ENCODE data around the gene TBRG1. TPM values are rescaled to one million over a fixed set of nuclear protein-coding genes. Genes with fewer than 3 reads are reported as not detected.

Gene TBRG1, protein sequence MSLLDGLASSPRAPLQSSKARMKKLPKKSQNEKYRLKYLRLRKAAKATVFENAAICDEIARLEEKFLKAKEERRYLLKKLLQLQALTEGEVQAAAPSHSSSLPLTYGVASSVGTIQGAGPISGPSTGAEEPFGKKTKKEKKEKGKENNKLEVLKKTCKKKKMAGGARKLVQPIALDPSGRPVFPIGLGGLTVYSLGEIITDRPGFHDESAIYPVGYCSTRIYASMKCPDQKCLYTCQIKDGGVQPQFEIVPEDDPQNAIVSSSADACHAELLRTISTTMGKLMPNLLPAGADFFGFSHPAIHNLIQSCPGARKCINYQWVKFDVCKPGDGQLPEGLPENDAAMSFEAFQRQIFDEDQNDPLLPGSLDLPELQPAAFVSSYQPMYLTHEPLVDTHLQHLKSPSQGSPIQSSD
- polyA plus RNA-seq, result 10 to 100 TPM; 22.5 to 47.4 (median 41.1) TPM
- long read RNA-seq, donor 1, full-length matches to known transcripts, result 6 of 16 reads
- long read RNA-seq, donor 1, partial matches to known transcripts, result 10 of 16 reads
- long read RNA-seq, donor 1, other reads (novel, unspliced or antisense), result 0 of 16 reads
- long read RNA-seq, donor 2, full-length matches to known transcripts, result 2 of 2 reads
- long read RNA-seq, donor 2, partial matches to known transcripts, result 0 of 2 reads
- long read RNA-seq, donor 2, other reads (novel, unspliced or antisense), result 0 of 2 reads
- long read RNA-seq, donor 3, full-length matches to known transcripts, result 2 of 2 reads
- long read RNA-seq, donor 3, partial matches to known transcripts, result 0 of 2 reads
- long read RNA-seq, donor 3, other reads (novel, unspliced or antisense), result 0 of 2 reads
- long read RNA-seq, donor 4, result 0 reads
- long read RNA-seq, donor 5, partial matches to known transcripts, result 0 of 1 reads
- long read RNA-seq, donor 5, other reads (novel, unspliced or antisense), result 0 of 1 reads
- long read RNA-seq, donor 6, full-length matches to known transcripts, result 3 of 3 reads
- long read RNA-seq, donor 6, partial matches to known transcripts, result 0 of 3 reads
- long read RNA-seq, donor 6, other reads (novel, unspliced or antisense), result 0 of 3 reads
- long read RNA-seq, donor 7, result 0 reads
- long read RNA-seq, donor 8, result 0 reads
- long read RNA-seq, donor 9, result 0 reads
- long read RNA-seq, donor 10, full-length matches to known transcripts, result 5 of 5 reads
- long read RNA-seq, donor 10, partial matches to known transcripts, result 0 of 5 reads
- long read RNA-seq, donor 10, other reads (novel, unspliced or antisense), result 0 of 5 reads

DNA sequence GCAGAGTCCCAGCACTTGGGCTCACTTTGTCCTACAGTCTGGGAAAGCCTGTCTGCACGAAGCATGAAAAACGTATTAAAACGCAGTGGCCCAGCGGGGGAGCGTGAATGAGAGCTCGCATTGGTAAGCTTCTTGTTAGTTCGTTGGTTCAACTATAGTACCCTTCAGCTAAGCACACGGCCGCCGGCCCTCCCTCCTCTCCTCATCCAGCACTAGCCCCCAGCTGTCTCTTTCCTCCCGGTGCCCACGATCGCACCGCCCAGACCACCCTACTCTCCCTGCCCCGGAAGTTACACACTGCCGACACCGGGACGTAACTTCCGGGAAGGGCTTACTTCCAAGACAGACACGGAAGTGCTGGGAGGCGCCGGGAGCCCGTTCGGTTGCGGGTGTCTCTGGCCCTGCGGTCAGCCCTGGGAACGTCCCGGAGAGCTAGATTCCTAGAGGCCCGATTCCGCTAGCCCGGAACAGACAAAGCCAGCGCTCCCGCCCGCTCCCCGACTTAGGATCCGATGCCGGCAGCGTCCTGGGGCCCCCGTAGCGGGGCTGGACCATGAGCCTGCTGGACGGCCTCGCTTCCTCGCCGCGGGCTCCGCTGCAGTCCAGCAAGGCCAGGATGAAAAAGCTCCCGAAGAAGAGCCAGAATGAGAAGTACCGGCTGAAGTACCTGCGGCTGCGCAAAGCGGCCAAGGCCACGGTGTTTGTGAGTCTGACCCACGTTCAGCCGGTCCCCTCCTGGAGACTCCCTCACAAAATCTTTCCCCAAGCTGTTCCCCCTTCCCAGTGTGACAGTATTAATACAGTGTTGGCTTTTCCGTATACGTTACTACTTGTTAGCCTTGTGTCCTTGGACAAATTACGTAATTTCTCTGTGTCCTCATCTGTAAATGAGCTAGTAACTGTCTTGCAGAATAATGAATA lies at the start of gene TBRG1:
Gene TBRG1, plus strand, starts transcription at position 334 of the 921 bp plus-strand sequence. Its CDS starts 220 bp downstream, at position 554.
- WGBS, 3 donors, result 0 to 1% (median 0%) methylated on average over 57 of the region's 57 CpGs

DNA sequence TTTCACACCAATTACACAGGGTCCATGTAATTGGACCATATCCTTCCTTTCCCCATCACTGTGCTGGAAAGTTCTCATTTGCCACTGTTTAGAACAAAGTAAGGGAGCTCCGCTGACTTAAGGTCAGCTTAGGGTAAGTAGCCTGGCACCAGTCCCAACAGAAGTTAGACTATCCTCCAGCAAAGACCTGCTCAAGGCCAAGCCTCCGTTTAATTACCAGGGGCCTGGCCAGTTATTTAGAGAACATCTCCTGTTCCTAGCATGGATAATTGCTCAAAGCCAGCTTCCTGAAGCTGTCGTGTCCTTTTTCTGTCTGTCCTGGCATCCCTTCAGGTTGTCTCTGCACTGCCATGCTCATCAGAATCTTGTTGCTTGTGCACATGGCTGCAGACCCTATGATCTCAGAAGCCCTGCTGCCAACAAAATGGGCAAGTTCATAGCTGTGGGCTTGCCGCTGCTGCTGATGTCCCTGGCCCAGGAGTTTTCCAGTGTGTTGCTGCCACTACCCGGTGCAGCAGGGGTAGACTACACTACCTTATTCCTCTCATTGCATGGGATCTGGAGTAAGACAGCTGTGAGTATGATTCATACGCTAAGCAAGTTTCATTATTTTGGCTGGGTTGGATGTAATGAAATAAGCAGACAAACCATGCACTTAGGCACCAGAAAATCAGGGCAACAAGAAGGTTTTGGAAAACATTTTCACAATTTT lies 44.8 kb upstream of the TBRG1 start:
- no peak for FAIRE-seq

More for the DNA sequence above, at the start of gene TBRG1:
- no peaks in the 10 kb centered on the region for H3K9me3 ChIP-seq (ENCODE audit: control insufficient read depth in 2 of 2, insufficient read depth in 1 of 2, low read depth in 1 of 2, low read length in 1 of 2)
- peak within 1 kb of the TSS; percentile 82 to 97 (median 97) for H3K4me3 ChIP-seq (ENCODE audit: low read depth in 1 of 3, low read length in 3 of 3)
- no peaks in the 10 kb centered on the region for H3K27me3 ChIP-seq (ENCODE audit: control insufficient read depth in 3 of 3, insufficient read depth in 3 of 3, low read length in 3 of 3)
- H3K36me3 ChIP-seq (ENCODE audit: control insufficient read depth in 3 of 3, insufficient read depth in 2 of 3, low read depth in 1 of 3, low read length in 3 of 3), result peaks cover 4 to 16% (median 10%) of the 10 kb centered on the region in 3 donors
- peaks cover 5 to 11% (median 5%) of the 10 kb centered on the region in 3 donors for H3K4me1 ChIP-seq (ENCODE audit: control insufficient read depth in 3 of 3, insufficient read depth in 2 of 3, low read depth in 1 of 3, low read length in 2 of 3)
- FAIRE-seq (no peak), DNase-seq (peak; percentile 90 to 95)
- peak within 1 kb of the TSS; percentile 89 to 97 (median 96) for H3K27ac ChIP-seq (ENCODE audit: low read depth in 1 of 3, low read length in 2 of 3)

DNA sequence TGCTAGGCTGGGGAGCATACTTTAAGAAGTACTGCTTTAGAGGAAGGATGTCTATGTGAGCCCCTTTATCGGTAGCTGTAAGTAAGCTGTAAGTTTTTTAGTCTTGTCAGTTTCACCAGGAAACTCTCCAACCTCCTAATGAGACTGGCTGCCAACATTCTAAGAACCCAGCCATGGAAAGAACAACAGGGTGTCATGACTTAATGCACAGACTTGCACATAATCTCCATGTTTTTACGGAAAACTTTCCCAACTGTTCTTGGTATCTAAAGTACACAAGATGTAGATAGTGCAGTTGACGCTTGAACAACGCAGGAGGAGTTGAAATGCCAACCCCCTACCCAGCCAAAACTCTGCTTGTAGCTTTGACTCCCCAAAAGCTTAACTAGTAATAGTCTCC lies 43.9 kb upstream of the TBRG1 start:
- Histone ChIP-seq H3K27me3 (ENCODE audit: control insufficient read depth in 3 of 3, insufficient read depth in 3 of 3, low read length in 3 of 3) (no peaks in the 10 kb centered on the region), H3K4me1 (ENCODE audit: control insufficient read depth in 3 of 3, insufficient read depth in 2 of 3, low read depth in 1 of 3, low read length in 2 of 3) (no peaks in the 10 kb centered on the region), H3K9me3 (ENCODE audit: control insufficient read depth in 2 of 2, insufficient read depth in 1 of 2, low read depth in 1 of 2, low read length in 1 of 2) (no peaks in the 10 kb centered on the region), H3K36me3 (ENCODE audit: control insufficient read depth in 3 of 3, insufficient read depth in 2 of 3, low read depth in 1 of 3, low read length in 3 of 3) (no peaks in the 10 kb centered on the region), H3K4me3 (ENCODE audit: low read depth in 1 of 3, low read length in 3 of 3) (no peak overlapping the region), H3K27ac (ENCODE audit: low read depth in 1 of 3, low read length in 2 of 3) (no peak overlapping the region)
- WGBS, 3 donors, result 30 to 61% (median 55%) methylated on average over 4 of the region's 4 CpGs
- DNase-seq, result no peak
- no peak for FAIRE-seq

More for the DNA sequence above, 44.8 kb upstream of the TBRG1 start:
- 65 to 70% (median 67%) methylated on average over 6 of the region's 6 CpGs for whole genome bisulfite sequencing, 3 donors
- Histone ChIP-seq H3K27ac (ENCODE audit: low read depth in 1 of 3, low read length in 2 of 3) (no peak overlapping the region), H3K9me3 (ENCODE audit: control insufficient read depth in 2 of 2, insufficient read depth in 1 of 2, low read depth in 1 of 2, low read length in 1 of 2) (no peaks in the 10 kb centered on the region), H3K27me3 (ENCODE audit: control insufficient read depth in 3 of 3, insufficient read depth in 3 of 3, low read length in 3 of 3) (no peaks in the 10 kb centered on the region), H3K4me1 (ENCODE audit: control insufficient read depth in 3 of 3, insufficient read depth in 2 of 3, low read depth in 1 of 3, low read length in 2 of 3) (no peaks in the 10 kb centered on the region), H3K4me3 (ENCODE audit: low read depth in 1 of 3, low read length in 3 of 3) (no peak overlapping the region), H3K36me3 (ENCODE audit: control insufficient read depth in 3 of 3, insufficient read depth in 2 of 3, low read depth in 1 of 3, low read length in 3 of 3) (no peaks in the 10 kb centered on the region)
- DNase-seq, result no peak

DNA sequence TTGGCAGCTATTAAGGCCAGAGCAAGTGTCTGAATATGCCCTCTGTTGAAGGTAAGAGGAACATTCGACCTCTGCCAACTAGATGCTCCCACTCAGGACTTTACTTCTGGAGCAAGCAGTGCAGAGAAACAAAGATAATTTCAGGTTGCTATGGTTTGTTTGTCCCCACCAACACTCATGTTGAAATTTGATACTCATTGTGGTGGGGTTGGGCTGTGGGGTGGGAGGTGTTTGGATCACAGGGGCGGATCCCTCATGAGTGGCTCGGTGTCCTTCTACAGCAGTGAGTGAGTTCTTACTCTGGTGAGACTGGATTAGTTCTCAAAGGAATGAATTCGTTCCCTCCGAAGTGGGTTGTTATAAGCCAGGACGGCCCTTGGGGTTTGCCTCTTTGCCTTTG lies 40.8 kb upstream of the TBRG1 start:
- H3K36me3 ChIP-seq (ENCODE audit: control insufficient read depth in 3 of 3, insufficient read depth in 2 of 3, low read depth in 1 of 3, low read length in 3 of 3), result no peaks in the 10 kb centered on the region
- FAIRE-seq (no peak), DNase-seq (no peak)
- WGBS, 3 donors, result 65 to 86% (median 79%) methylated on average over 6 of the region's 6 CpGs
- H3K4me3 ChIP-seq (ENCODE audit: low read depth in 1 of 3, low read length in 3 of 3), result no peak overlapping the region
- no peak overlapping the region for H3K27ac ChIP-seq (ENCODE audit: low read depth in 1 of 3, low read length in 2 of 3)
- no peaks in the 10 kb centered on the region for H3K9me3 ChIP-seq (ENCODE audit: control insufficient read depth in 2 of 2, insufficient read depth in 1 of 2, low read depth in 1 of 2, low read length in 1 of 2)
- no peaks in the 10 kb centered on the region for H3K4me1 ChIP-seq (ENCODE audit: control insufficient read depth in 3 of 3, insufficient read depth in 2 of 3, low read depth in 1 of 3, low read length in 2 of 3)
- H3K27me3 ChIP-seq (ENCODE audit: control insufficient read depth in 3 of 3, insufficient read depth in 3 of 3, low read length in 3 of 3), result peaks cover 0 to 5% (median 0%) of the 10 kb centered on the region in 3 donors

DNA sequence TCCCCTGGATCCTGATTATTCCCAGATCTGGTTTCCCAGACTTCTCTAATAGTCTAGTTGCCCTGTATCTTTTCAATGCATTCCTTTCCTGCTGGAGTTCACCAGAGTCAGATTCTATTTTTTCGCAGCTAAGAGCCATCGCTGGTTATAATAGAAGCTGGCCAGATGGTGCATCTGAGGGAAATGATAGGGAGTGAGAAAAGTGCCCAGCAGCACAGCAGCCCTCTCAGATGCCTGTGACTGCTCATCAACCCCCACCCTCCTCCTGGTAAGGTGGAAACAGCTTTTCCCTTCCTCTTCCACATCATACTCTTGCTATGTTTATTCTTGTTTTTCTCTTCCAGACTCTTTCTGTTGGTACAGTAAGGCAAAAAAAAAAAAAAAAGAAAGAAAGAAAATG lies 40.1 kb upstream of the TBRG1 start:
- WGBS, 3 donors, result 87 to 94% (median 90%) methylated on average over 2 of the region's 2 CpGs
- H3K9me3 ChIP-seq (ENCODE audit: control insufficient read depth in 2 of 2, insufficient read depth in 1 of 2, low read depth in 1 of 2, low read length in 1 of 2), result no peaks in the 10 kb centered on the region
- no peak overlapping the region for H3K27ac ChIP-seq (ENCODE audit: low read depth in 1 of 3, low read length in 2 of 3)
- FAIRE-seq (no peak), DNase-seq (no peak)
- no peaks in the 10 kb centered on the region for H3K36me3 ChIP-seq (ENCODE audit: control insufficient read depth in 3 of 3, insufficient read depth in 2 of 3, low read depth in 1 of 3, low read length in 3 of 3)
- no peaks in the 10 kb centered on the region for H3K4me1 ChIP-seq (ENCODE audit: control insufficient read depth in 3 of 3, insufficient read depth in 2 of 3, low read depth in 1 of 3, low read length in 2 of 3)
- no peak overlapping the region for H3K4me3 ChIP-seq (ENCODE audit: low read depth in 1 of 3, low read length in 3 of 3)
- peaks cover 0 to 5% (median 0%) of the 10 kb centered on the region in 3 donors for H3K27me3 ChIP-seq (ENCODE audit: control insufficient read depth in 3 of 3, insufficient read depth in 3 of 3, low read length in 3 of 3)

DNA sequence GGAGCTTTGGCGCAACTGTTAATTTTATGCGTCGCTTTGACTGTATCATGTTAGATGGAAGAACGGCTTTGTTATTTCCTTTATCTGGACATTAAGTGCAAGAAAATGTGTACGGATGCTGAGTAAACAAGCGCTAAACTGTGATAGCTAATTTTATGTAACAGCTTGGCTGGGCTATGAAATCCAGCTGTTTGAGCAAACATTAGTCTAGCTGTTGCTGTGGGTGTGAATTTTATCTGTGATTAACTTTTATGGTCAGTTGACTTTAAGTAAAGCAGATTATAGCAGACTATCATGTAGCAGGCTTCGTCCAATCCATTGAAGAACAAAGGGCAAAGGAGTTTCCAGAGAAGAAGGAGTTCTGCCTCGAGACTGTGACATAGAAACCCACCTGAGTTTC lies 38.9 kb upstream of the TBRG1 start:
- FAIRE-seq (no peak), DNase-seq (peak; percentile 38 to 45)

DNA sequence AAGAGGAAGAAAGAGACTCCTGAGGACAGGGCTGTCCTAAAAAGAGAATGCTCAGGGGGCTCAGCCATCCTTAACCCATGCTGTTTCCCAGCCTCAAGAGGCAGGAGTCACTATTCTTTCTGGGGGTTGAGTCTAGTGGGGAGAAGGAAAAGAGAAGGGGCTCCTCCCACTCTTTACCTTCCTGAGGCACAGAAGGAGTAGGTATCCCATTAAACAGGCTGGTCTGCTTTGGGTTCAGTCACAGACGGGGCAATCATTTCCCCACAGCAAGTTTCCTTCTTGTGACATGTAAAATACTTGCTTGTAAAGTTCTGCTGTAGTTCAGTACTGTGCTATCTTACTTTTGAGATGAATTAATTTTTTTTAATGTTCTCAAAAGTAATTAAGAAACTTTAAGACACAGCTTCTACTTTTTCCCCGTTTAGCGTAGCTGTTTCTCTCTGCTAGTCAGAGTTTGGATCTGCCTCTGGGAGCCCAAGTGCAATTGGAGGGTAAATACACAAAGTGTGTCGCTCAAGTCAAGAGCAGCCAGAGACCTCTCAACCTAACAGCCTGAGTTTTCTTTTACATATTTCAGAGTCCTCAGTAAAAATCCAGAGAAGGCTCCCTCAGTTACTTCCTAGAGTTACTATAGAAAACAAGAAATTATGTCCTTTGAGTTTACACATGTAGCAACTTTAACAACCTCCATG lies 37.8 kb upstream of the TBRG1 start:
- H3K36me3 ChIP-seq (ENCODE audit: control insufficient read depth in 3 of 3, insufficient read depth in 2 of 3, low read depth in 1 of 3, low read length in 3 of 3), result no peaks in the 10 kb centered on the region
- no peaks in the 10 kb centered on the region for H3K4me1 ChIP-seq (ENCODE audit: control insufficient read depth in 3 of 3, insufficient read depth in 2 of 3, low read depth in 1 of 3, low read length in 2 of 3)
- peaks cover 0 to 5% (median 0%) of the 10 kb centered on the region in 3 donors for H3K27me3 ChIP-seq (ENCODE audit: control insufficient read depth in 3 of 3, insufficient read depth in 3 of 3, low read length in 3 of 3)
- WGBS, 3 donors, result 61 to 63% (median 63%) methylated on average over 4 of the region's 4 CpGs
- H3K4me3 ChIP-seq (ENCODE audit: low read depth in 1 of 3, low read length in 3 of 3), result no peak overlapping the region
- FAIRE-seq, result no peak
- H3K27ac ChIP-seq (ENCODE audit: low read depth in 1 of 3, low read length in 2 of 3), result no peak overlapping the region
- DNase-seq, result no peak
- no peaks in the 10 kb centered on the region for H3K9me3 ChIP-seq (ENCODE audit: control insufficient read depth in 2 of 2, insufficient read depth in 1 of 2, low read depth in 1 of 2, low read length in 1 of 2)

More for the DNA sequence above, 38.9 kb upstream of the TBRG1 start:
- 20 to 47% (median 43%) methylated on average over 8 of the region's 8 CpGs for WGBS, 3 donors
- H3K9me3 ChIP-seq (ENCODE audit: control insufficient read depth in 2 of 2, insufficient read depth in 1 of 2, low read depth in 1 of 2, low read length in 1 of 2), result no peaks in the 10 kb centered on the region
- no peaks in the 10 kb centered on the region for H3K36me3 ChIP-seq (ENCODE audit: control insufficient read depth in 3 of 3, insufficient read depth in 2 of 3, low read depth in 1 of 3, low read length in 3 of 3)
- H3K27me3 ChIP-seq (ENCODE audit: control insufficient read depth in 3 of 3, insufficient read depth in 3 of 3, low read length in 3 of 3), result peaks cover 0 to 5% (median 0%) of the 10 kb centered on the region in 3 donors
- no peaks in the 10 kb centered on the region for H3K4me1 ChIP-seq (ENCODE audit: control insufficient read depth in 3 of 3, insufficient read depth in 2 of 3, low read depth in 1 of 3, low read length in 2 of 3)
- no peak overlapping the region for H3K4me3 ChIP-seq (ENCODE audit: low read depth in 1 of 3, low read length in 3 of 3)
- H3K27ac ChIP-seq (ENCODE audit: low read depth in 1 of 3, low read length in 2 of 3), result no peak overlapping the region
